Cerebellar cortex (tissue), 1 donor: ENCODE measurements around the gene SLC26A4.

Source experiments
- DNase-seq: peaks from one replicate; pipeline ENCODE4 v3.0.0-alpha.2; 2015; ENCODE audit warnings: low spot score

SLC26A4 gene

GRCh38 chr7:107696330-107696946 lies 35.8 kb downstream of the SLC26A4 start:
- no peak for DNase-seq

GRCh38 chr7:107697321-107698049 lies 36.9 kb downstream of the SLC26A4 start:
- peak; percentile 51 for DNase-seq

- DNase-seq = no peak
These were observed 39.9 kb downstream of the SLC26A4 start for GRCh38 chr7:107700570-107700969.

- DNase-seq = no peak
These were observed 40.6 kb downstream of the SLC26A4 start for GRCh38 chr7:107701191-107701590.

- DNase-seq = no peak
These were observed 42.6 kb downstream of the SLC26A4 start for GRCh38 chr7:107703219-107703618.

GRCh38 chr7:107703872-107704271 lies 43.2 kb downstream of the SLC26A4 start:
- no peak for DNase-seq

GRCh38 chr7:107708956-107709355 lies 48.3 kb downstream of the SLC26A4 start:
- DNase-seq = no peak

- no peak for DNase-seq
These were observed 50.7 kb downstream of the SLC26A4 start for GRCh38 chr7:107711301-107711700.

GRCh38 chr7:107712025-107712424 lies 51.4 kb downstream of the SLC26A4 start:
- DNase-seq = no peak

GRCh38 chr7:107712896-107713295 lies 52.3 kb downstream of the SLC26A4 start:
- DNase-seq = no peak

- DNase-seq = no peak
These were observed 54.9 kb downstream of the SLC26A4 start for GRCh38 chr7:107715531-107715930.

GRCh38 chr7:107718456-107719193 lies 58.0 kb downstream of the SLC26A4 start:
- DNase-seq = no peak

- no peak for DNase-seq
These were observed 60.7 kb downstream of the SLC26A4 start for GRCh38 chr7:107721286-107721685.

- no peak for DNase-seq
These were observed 62.6 kb downstream of the SLC26A4 start for GRCh38 chr7:107723255-107723654.

GRCh38 chr7:107725138-107725740 lies 64.6 kb downstream of the SLC26A4 start:
- peak; percentile 79 for DNase-seq

- no peak for DNase-seq
These were observed 65.9 kb downstream of the SLC26A4 start for GRCh38 chr7:107726356-107727130.

GRCh38 chr7:107728276-107728675 lies 67.6 kb downstream of the SLC26A4 start:
- no peak for DNase-seq

- DNase-seq = no peak
These were observed 82.3 kb downstream of the SLC26A4 start for GRCh38 chr7:107742678-107743566.

- peak; percentile 96 for DNase-seq
These were observed 83.1 kb downstream of the SLC26A4 start, which contains the start of gene CBLL1 for GRCh38 chr7:107743567-107744344. Gene CBLL1 (plus strand): TSS chr7:107744142. CDS start chr7:107744164, 22 bp downstream.

- DNase-seq = no peak
These were observed 83.7 kb downstream of the SLC26A4 start for GRCh38 chr7:107744345-107744750.
